Nephron progenitor cell (in vitro differentiated cells): ENCODE measurements around the gene SLC35G6.
A peak's percentile ranks its signal among the peaks of the same experiment; 100 is the strongest.

Experiments
- DNase-seq: peaks from one replicate; pipeline ENCODE4 v3.0.0; 2021
- H3K27ac Mint-ChIP-seq: 2 replicates; pipeline ENCODE4 v1.8.0; 2021; ENCODE audit warnings: mild to moderate bottlenecking, moderate library complexity, mixed read lengths
- H3K27me3 Mint-ChIP-seq: 2 replicates; pipeline ENCODE4 v1.8.0; 2021; ENCODE audit warnings: mild to moderate bottlenecking, low read depth, mixed read lengths; ENCODE audit not compliant: poor library complexity
- H3K36me3 Mint-ChIP-seq: 2 replicates; pipeline ENCODE4 v1.8.0; 2021; ENCODE audit warnings: low read depth, mixed read lengths
- H3K4me1 Mint-ChIP-seq: 2 replicates; pipeline ENCODE4 v1.8.0; 2021; ENCODE audit warnings: mixed read lengths
- H3K4me3 Mint-ChIP-seq: 2 replicates; pipeline ENCODE4 v1.8.0; 2021; ENCODE audit warnings: mild to moderate bottlenecking, moderate library complexity, mixed read lengths
- H3K9me3 Mint-ChIP-seq: 2 replicates; pipeline ENCODE4 v1.8.0; 2021; ENCODE audit warnings: mild to moderate bottlenecking, moderate library complexity, mixed read lengths
- CTCF ChIP-seq: fragments of 200-600 bp; sonication (generic); IDR thresholded peaks from 2 replicates; pipeline ENCODE4 v1.5.0; 2021; ENCODE audit warnings: antibody characterized with exemption

The SLC35G6 gene

GRCh38 chr17:7508846-7509245, 27.6 kb downstream of the SLC35G6 start:
- Mint-ChIP-seq H3K27me3 (no peaks in the 10 kb centered on the region), H3K9me3 (no peaks in the 10 kb centered on the region), H3K4me1 (no peaks in the 10 kb centered on the region), H3K36me3 (peaks cover 67% of the 10 kb centered on the region), H3K4me3 (no peak overlapping the region), H3K27ac (no peak overlapping the region)
- TF ChIP-seq CTCF: no peak
- no peak for DNase-seq

GRCh38 chr17:7509937-7510336, 28.7 kb downstream of the SLC35G6 start:
- no peak for TF ChIP-seq CTCF
- Mint-ChIP-seq H3K4me3 (no peak overlapping the region), H3K4me1 (no peaks in the 10 kb centered on the region), H3K9me3 (no peaks in the 10 kb centered on the region), H3K36me3 (peaks cover 59% of the 10 kb centered on the region), H3K27me3 (no peaks in the 10 kb centered on the region), H3K27ac (no peak overlapping the region)
- DNase-seq: no peak

GRCh38 chr17:7511108-7511507, 29.9 kb downstream of the SLC35G6 start:
- peak overlapping the region; percentile 61 for H3K27ac Mint-ChIP-seq
- no peak for TF ChIP-seq CTCF

GRCh38 chr17:7512105-7512504, 30.9 kb downstream of the SLC35G6 start:
- DNase-seq: no peak
- Mint-ChIP-seq H3K4me1 (no peaks in the 10 kb centered on the region), H3K27ac (no peak overlapping the region), H3K36me3 (peaks cover 52% of the 10 kb centered on the region), H3K9me3 (no peaks in the 10 kb centered on the region), H3K4me3 (no peak overlapping the region), H3K27me3 (no peaks in the 10 kb centered on the region)
- no peak for TF ChIP-seq CTCF

More at GRCh38 chr17:7511108-7511507, 29.9 kb downstream of the SLC35G6 start:
- DNase-seq: no peak
- Mint-ChIP-seq H3K9me3 (no peaks in the 10 kb centered on the region), H3K4me3 (no peak overlapping the region), H3K36me3 (peaks cover 58% of the 10 kb centered on the region), H3K4me1 (no peaks in the 10 kb centered on the region), H3K27me3 (no peaks in the 10 kb centered on the region)

GRCh38 chr17:7512824-7513540, 31.7 kb downstream of the SLC35G6 start:
- H3K4me3 Mint-ChIP-seq: no peak overlapping the region

More at GRCh38 chr17:7512824-7513540, 31.7 kb downstream of the SLC35G6 start:
- H3K27ac Mint-ChIP-seq: no peak overlapping the region
- DNase-seq: no peak
- H3K36me3 Mint-ChIP-seq: peaks cover 45% of the 10 kb centered on the region
- H3K27me3 Mint-ChIP-seq: no peaks in the 10 kb centered on the region
- no peak for TF ChIP-seq CTCF
- no peaks in the 10 kb centered on the region for H3K4me1 Mint-ChIP-seq
- no peaks in the 10 kb centered on the region for H3K9me3 Mint-ChIP-seq
